ENCODE results near the gene HEBP1.

HEBP1 gene

DNA sequence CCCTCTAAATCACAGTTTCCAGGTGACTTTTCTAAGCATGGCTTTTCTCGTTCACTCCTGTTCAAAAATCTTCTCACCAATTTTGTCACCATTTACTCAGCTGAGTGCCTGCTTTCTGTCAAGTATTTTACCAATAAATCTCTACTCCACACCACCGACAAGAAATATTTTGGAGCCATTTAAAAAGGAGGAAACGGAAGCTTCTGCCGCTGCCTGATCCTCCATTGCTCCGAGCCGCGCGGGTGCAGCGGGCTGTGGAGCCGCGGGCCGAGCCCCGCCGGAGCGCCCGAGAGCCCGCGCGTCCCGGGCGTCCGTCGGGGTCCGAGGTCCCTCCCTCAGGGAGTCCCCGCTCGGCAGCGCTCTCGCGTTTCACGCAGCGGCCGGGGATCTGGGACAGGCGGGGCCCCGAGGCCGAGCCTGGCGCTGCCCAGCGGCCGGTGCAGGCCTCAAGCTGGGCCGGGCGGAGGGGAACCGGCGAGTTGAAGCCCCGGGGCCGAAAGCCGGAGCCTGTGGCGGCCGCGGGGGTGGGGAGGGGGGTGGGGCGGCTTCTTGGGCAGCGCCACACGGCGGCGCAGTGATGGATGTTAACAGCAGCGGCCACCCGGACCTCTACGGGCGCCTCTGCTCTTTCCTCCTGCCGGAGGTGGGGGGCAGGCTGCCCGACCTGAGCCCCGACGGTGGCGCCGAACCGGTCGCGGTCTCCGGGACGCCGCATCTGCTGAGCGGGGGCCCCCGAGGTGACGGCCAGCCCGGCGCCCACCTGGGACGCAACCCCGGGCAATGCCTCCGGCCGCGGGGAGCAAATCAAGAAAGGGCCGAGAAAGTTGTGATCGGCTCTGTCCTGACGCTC is 1.1 kb upstream of the HEBP1 start:
- TF ChIP-seq, protein P1, sequence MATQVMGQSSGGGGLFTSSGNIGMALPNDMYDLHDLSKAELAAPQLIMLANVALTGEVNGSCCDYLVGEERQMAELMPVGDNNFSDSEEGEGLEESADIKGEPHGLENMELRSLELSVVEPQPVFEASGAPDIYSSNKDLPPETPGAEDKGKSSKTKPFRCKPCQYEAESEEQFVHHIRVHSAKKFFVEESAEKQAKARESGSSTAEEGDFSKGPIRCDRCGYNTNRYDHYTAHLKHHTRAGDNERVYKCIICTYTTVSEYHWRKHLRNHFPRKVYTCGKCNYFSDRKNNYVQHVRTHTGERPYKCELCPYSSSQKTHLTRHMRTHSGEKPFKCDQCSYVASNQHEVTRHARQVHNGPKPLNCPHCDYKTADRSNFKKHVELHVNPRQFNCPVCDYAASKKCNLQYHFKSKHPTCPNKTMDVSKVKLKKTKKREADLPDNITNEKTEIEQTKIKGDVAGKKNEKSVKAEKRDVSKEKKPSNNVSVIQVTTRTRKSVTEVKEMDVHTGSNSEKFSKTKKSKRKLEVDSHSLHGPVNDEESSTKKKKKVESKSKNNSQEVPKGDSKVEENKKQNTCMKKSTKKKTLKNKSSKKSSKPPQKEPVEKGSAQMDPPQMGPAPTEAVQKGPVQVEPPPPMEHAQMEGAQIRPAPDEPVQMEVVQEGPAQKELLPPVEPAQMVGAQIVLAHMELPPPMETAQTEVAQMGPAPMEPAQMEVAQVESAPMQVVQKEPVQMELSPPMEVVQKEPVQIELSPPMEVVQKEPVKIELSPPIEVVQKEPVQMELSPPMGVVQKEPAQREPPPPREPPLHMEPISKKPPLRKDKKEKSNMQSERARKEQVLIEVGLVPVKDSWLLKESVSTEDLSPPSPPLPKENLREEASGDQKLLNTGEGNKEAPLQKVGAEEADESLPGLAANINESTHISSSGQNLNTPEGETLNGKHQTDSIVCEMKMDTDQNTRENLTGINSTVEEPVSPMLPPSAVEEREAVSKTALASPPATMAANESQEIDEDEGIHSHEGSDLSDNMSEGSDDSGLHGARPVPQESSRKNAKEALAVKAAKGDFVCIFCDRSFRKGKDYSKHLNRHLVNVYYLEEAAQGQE (IDR thresholded peaks at IDR 0.05; ENCODE audit: insufficient replicate concordance, low read depth) = no peak
- no peak for TF ChIP-seq POLR2AphosphoS5 (IDR thresholded peaks at IDR 0.05; ENCODE audit: low read depth)
- TF ChIP-seq SPI1 (IDR thresholded peaks at IDR 0.05; ENCODE audit: borderline replicate concordance, low read depth) = no peak
- TF ChIP-seq GABPA (IDR thresholded peaks at IDR 0.05; ENCODE audit: low read depth) = no peak
- TF ChIP-seq, protein P2, sequence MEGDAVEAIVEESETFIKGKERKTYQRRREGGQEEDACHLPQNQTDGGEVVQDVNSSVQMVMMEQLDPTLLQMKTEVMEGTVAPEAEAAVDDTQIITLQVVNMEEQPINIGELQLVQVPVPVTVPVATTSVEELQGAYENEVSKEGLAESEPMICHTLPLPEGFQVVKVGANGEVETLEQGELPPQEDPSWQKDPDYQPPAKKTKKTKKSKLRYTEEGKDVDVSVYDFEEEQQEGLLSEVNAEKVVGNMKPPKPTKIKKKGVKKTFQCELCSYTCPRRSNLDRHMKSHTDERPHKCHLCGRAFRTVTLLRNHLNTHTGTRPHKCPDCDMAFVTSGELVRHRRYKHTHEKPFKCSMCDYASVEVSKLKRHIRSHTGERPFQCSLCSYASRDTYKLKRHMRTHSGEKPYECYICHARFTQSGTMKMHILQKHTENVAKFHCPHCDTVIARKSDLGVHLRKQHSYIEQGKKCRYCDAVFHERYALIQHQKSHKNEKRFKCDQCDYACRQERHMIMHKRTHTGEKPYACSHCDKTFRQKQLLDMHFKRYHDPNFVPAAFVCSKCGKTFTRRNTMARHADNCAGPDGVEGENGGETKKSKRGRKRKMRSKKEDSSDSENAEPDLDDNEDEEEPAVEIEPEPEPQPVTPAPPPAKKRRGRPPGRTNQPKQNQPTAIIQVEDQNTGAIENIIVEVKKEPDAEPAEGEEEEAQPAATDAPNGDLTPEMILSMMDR (IDR thresholded peaks at IDR 0.05; ENCODE audit: insufficient read depth, low read length) = no peak
- no peaks in the 10 kb centered on the region for H3K27me3 ChIP-seq (ENCODE audit: insufficient read depth, poor library complexity, severe bottlenecking)
- DNase-seq (ENCODE audit: low read depth in 1 of 2, low spot score in 1 of 2) = peak in 1 of 2 experiments; percentile 39
- H3K27ac ChIP-seq (replicated peaks) = peak overlapping the region; percentile 44
- peak overlapping the region; percentile 65 for H3K4me3 ChIP-seq (replicated peaks; ENCODE audit: insufficient read depth, low read length)

- Histone ChIP-seq H3K27ac (replicated peaks) (peak overlapping the region; percentile 44), H3K4me3 (replicated peaks; ENCODE audit: insufficient read depth, low read length) (peak overlapping the region; percentile 65)
Observed at GRCh38 chr12:13000616-13000924, 505 bp upstream of the HEBP1 start.

GRCh38 chr12:12999271-12999958 is 650 bp downstream of the HEBP1 start:
- peak overlapping the region; percentile 49 for H3K27ac ChIP-seq (replicated peaks)
- no peak for DNase-seq (ENCODE audit: low read depth in 1 of 2, low spot score in 1 of 2)
- TF ChIP-seq, protein P2 (IDR thresholded peaks at IDR 0.05; ENCODE audit: insufficient read depth, low read length) = no peak
- no peak for TF ChIP-seq SPI1 (IDR thresholded peaks at IDR 0.05; ENCODE audit: borderline replicate concordance, low read depth)
- TF ChIP-seq, protein P1 (IDR thresholded peaks at IDR 0.05; ENCODE audit: insufficient replicate concordance, low read depth) = no peak
- TF ChIP-seq GABPA (IDR thresholded peaks at IDR 0.05; ENCODE audit: low read depth) = no peak
- no peak for TF ChIP-seq POLR2AphosphoS5 (IDR thresholded peaks at IDR 0.05; ENCODE audit: low read depth)
- H3K4me3 ChIP-seq (replicated peaks; ENCODE audit: insufficient read depth, low read length) = peak overlapping the region; percentile 71
- no peaks in the 10 kb centered on the region for H3K27me3 ChIP-seq (ENCODE audit: insufficient read depth, poor library complexity, severe bottlenecking)

More at GRCh38 chr12:13000616-13000924, 505 bp upstream of the HEBP1 start:
- DNase-seq (ENCODE audit: low read depth in 1 of 2, low spot score in 1 of 2) = no peak
- TF ChIP-seq GABPA (IDR thresholded peaks at IDR 0.05; ENCODE audit: low read depth) = no peak
- TF ChIP-seq SPI1 (IDR thresholded peaks at IDR 0.05; ENCODE audit: borderline replicate concordance, low read depth) = no peak
- TF ChIP-seq, protein P2 (IDR thresholded peaks at IDR 0.05; ENCODE audit: insufficient read depth, low read length) = no peak
- TF ChIP-seq POLR2AphosphoS5 (IDR thresholded peaks at IDR 0.05; ENCODE audit: low read depth) = no peak
- TF ChIP-seq, protein P1 (IDR thresholded peaks at IDR 0.05; ENCODE audit: insufficient replicate concordance, low read depth) = no peak
- H3K27me3 ChIP-seq (ENCODE audit: insufficient read depth, poor library complexity, severe bottlenecking) = no peaks in the 10 kb centered on the region
